HK-2 (cell line): ENCODE measurements around the gene LRPAP1.

Source experiments
- DNase-seq: peaks from one replicate; pipeline ENCODE4 v3.0.0-alpha.2; 2018; ENCODE audit not compliant: unreplicated experiment

The LRPAP1 gene

GRCh38 chr4:3501126-3501824, 30.9 kb downstream of the LRPAP1 start:
- no peak for DNase-seq

GRCh38 chr4:3500634-3501101, 31.6 kb downstream of the LRPAP1 start:
- no peak for DNase-seq

DNA sequence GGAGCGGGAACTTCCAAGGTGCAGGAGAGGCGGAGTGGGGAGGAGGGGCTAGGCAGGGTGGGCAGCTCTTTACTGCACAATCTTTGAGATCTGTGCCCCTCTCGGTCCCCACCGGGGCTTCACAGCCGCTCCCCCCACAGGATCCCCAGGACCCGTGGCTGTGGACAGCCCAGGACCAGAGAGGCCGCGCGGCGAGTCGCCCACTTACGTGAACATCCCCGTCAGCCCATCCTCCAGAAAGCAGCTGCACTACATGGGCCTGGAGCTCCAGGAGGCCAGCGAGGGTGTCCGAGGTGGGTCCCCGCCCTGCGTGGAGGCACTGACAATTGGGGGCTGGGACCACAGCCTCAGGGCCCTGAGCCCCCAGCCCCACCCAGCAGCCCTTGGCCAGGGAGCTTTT, 32.1 kb downstream of the LRPAP1 start:
- no peak for DNase-seq

DNA sequence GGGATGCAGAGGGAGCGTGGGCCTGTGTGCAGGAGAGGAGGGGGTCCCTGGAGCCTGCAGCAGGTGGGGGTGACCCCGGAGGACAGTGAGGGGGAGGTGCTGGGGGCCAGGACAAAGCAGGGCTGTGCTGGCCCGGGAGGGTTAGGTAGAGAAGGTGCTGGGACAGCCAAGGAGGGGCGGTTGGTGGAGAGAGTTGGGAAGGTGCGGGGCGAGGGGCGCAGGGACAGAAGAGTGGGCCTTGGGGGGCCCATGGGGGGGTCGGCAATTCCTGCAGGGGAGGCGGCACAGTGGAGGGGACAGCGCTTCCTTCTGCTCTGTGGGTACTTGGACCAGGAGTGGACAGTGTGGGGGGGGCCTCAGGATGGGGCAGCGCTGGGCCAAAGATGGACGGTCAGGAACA, 32.5 kb downstream of the LRPAP1 start:
- no peak for DNase-seq

- DNase-seq = no peak
These were observed 33.2 kb downstream of the LRPAP1 start for GRCh38 chr4:3498901-3499510.

GRCh38 chr4:3498407-3498806, 33.8 kb downstream of the LRPAP1 start:
- no peak for DNase-seq

- DNase-seq = no peak
These were observed 34.5 kb downstream of the LRPAP1 start for GRCh38 chr4:3497523-3498389.

DNA sequence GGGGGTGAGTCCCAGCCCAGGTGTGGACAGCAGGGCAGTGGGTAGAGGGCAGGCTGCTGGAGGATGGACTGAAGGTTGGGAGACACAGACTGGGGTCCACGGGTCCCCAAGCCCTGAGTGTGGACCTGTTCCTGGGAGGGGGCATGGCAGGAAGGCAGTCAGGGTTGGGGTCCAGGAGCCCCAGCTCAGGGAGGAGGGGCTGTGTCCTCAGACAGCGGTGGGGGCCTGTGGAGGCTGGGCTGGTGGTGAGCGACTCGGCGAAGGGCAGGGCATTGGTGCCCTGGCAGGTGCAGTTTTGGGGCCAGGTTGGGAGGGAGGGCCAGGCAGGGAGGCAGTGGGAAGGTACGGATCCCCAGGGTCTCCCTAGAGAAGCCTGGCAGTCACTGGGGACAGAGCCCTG, 35.1 kb downstream of the LRPAP1 start:
- no peak for DNase-seq

GRCh38 chr4:3496021-3496420, 36.2 kb downstream of the LRPAP1 start:
- no peak for DNase-seq

DNA sequence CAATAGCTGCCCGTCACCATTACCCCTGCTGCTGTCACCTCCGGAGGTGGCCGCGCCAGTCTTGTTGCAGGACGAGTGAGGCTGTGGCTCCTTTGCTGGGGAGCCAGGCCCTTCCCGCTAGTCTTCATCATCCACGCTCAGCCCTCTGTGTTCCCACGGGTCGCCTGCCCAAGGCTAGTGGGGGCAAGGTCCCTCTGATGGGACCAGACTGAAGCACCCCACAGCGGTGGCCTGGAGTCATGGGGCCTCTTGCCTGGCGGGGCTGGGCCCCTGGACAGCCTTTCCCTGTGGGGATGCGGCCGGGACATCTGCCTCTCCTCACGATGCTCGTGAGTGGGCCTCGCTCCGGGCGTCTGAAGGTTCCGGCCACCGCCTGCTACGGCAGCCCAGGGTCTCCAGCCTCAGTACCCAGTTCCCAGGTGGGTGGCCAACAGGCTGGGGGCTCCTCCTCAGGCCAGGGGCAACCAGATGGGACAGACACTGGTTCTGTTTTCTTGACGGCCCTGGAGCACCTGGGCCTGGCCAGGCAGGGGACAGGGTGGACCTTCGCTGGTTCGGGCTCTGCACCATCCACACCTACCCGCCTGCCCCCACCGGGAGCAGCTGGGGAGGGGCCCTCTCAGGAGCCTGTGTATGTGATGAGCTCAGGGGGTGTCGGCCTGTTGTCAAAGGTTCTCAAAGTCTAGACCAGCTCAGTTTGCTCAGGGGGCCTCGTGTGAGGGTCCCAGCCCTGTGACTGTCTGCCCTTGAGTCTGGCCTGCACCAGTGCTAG, 36.8 kb downstream of the LRPAP1 start:
- DNase-seq = no peak

DNA sequence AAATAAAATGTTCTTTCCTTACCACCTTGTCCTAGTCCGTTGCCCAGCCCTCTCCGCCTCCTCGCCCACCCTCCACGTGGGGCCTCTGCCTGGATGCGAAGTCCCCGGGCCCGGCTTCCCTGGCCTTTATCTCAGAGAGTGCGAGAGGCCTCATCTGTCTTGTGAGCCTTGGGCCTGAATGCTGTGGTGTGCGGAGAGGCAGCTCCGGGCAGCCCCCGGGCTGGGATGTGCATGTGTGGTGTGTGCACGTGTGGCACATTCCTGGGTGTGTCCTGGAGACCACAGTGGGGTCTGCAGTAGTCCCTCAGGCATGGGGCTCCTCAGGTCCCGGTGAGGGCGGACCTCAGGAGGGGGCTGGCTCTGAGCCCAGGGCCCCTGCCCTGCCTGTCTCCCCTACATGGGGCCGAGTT, 37.8 kb downstream of the LRPAP1 start:
- DNase-seq = no peak

DNA sequence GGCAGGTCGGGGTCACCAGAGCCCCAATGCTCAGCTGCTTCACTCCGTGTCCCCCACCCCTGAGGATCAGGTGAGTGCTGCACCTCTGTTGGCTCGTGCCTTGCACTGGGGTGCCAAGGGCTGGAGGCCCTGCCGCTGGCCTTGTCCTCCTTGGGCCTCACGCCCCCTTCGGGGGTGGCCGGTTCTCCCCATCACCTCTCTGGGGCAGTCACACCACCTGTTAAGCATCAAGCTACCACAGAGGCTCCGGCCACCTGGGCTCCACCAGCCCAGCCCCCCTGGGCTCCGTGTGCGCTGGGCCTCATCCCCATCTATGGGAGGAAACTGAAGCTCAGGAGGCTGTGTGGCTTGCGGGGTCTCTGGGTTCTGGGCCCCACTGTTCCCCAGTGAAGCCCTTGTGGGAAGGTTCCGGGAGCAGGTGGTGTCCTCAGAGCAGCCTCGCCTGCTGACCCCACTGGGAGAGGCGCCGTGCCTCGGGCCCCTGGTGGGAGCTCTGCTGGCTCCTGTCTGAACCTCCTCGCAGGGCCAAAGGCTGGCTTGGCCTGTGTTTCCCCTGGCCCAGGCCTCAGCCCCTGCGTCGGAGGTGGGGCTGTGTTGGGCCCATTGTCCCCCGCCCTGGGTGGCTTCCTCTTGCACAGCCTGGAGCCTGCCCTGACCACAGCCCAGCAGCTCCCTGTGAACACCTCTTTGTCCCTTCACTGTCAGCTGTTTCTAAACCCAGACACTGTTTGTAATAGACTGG, 38.3 kb downstream of the LRPAP1 start:
- DNase-seq = no peak

- DNase-seq = no peak
These were observed 39.2 kb downstream of the LRPAP1 start for GRCh38 chr4:3492741-3493719.

DNA sequence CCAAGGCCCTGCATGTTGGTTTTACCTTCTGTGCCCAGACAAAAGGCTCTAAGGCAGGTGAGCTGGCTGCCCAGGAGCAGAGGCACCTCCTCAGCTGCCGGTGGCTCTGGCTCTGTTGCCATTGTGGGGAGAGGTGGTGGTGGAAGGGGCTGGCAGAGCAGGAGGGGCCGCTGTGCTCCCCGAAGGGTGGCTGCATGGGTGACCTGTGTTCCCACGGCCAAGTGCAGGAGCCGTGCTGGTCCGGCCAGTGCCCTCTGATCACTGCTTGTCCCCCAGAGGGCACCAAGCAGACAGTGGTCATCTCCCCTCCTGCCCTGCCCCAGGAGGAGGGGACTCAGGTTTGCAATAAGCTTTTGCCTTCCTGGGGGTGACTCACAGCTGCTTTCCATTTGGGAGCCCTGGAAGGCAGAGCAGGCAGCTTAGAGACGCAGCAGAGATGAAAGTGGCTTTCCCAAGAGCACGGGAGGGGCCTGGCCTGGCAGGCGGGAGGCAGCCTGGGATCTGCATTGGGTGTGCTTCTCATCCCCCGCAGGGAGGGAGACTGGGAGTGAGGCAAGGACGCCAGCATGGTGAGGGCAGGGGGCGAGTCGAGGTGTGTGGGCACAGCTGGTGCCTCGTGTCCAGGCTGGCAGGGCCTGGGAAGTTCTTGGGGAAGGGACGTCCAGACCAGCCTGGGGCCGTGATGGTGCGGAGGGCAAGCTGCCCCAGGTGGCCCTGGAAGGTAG, 40.4 kb downstream of the LRPAP1 start:
- no peak for DNase-seq

- DNase-seq = no peak
These were observed 42.7 kb downstream of the LRPAP1 start for GRCh38 chr4:3489451-3489962.

- no peak for DNase-seq
These were observed 43.4 kb downstream of the LRPAP1 start for GRCh38 chr4:3488820-3489219.

DNA sequence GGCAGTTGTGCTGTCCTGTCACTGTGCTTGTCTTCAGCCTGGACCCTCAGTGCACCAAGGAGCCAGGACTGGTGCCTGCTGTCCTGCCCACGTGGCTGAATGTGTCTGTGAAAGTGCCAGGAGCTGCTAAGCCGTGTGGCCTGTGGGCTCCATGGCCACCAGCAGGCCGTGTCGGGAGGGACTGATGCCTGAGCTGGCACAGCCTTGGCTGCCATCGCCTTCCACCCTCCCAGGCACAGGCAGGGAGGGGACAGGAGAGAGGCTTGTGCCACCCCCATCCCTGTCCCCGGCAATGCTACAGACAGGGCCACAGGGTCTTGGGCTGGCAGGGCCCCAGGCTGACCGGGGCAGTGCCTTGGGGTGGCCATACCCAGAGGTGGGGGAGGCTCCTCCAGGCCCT, 44.4 kb downstream of the LRPAP1 start:
- DNase-seq = no peak

GRCh38 chr4:3486541-3487540, 45.4 kb downstream of the LRPAP1 start:
- DNase-seq = no peak
